H1 (cell line): ENCODE results near the gene ZNF18. TPM values are rescaled to one million over a fixed set of nuclear protein-coding genes. Genes with fewer than 3 reads are reported as not detected.

Source experiments
- CTCF ChIA-PET: fragments of 300-600 bp; sonication (Branson Sonifier 250); formaldehyde crosslinking; loops from one replicate; lab custom pipeline; 2021; ENCODE audit not compliant: partially characterized antibody; lab: Charles Lee
- POLR2A ChIA-PET: fragments of 300-600 bp; sonication (Branson Sonifier 250); formaldehyde crosslinking; loops from one replicate; lab custom pipeline; 2021; ENCODE audit warnings: inconsistent platforms; ENCODE audit not compliant: partially characterized antibody; lab: Charles Lee
- DNase-seq, 2 experiments: peaks; one replicate each; pipeline versions ENCODE4 v3.0.0 to v3.0.0-alpha.2; 2010 to 2022; ENCODE audit warnings: low spot score in 2 of 2, low read depth in 1 of 2, mixed read lengths in 1 of 2
- FAIRE-seq: peaks from 2 replicates; lab custom pipeline; 2011; peaks lifted over from hg19 to GRCh38; lab: Jason Lieb, UNC
- H2AFZ ChIP-seq: 2 replicates; pipeline ENCODE4 v1.8.1; 2012; ENCODE audit warnings: low read length, inconsistent platforms
- H2AK5ac ChIP-seq: 2 replicates; pipeline ENCODE4 v1.6.1; 2013; ENCODE audit warnings: low read depth, low read length
- H2BK120ac ChIP-seq: replicated peaks from 2 replicates; pipeline ENCODE3; 2013; ENCODE audit warnings: low read depth, low read length, inconsistent platforms
- H2BK12ac ChIP-seq: 2 replicates; pipeline ENCODE4 v1.6.1; 2013; ENCODE audit warnings: low read depth, low read length
- H2BK15ac ChIP-seq: 2 replicates; pipeline ENCODE4 v1.6.1; 2013; ENCODE audit warnings: low read length
- H2BK20ac ChIP-seq: 2 replicates; pipeline ENCODE4 v1.6.1; 2013; ENCODE audit warnings: low read length
- H2BK5ac ChIP-seq: 2 replicates; pipeline ENCODE4 v1.6.1; 2013; ENCODE audit warnings: low read depth, low read length
- H3K14ac ChIP-seq: 2 replicates; pipeline ENCODE4 v1.6.1; 2013; ENCODE audit warnings: inconsistent platforms; ENCODE audit not compliant: insufficient read length
- H3K18ac ChIP-seq: 2 replicates; pipeline ENCODE4 v1.6.1; 2013; ENCODE audit warnings: low read length; ENCODE audit errors: extremely low read depth
- H3K23ac ChIP-seq: 2 replicates; pipeline ENCODE4 v1.6.1; 2013; ENCODE audit warnings: inconsistent platforms; ENCODE audit not compliant: insufficient read length
- H3K23me2 ChIP-seq: 2 replicates; pipeline ENCODE4 v1.6.1; 2013; ENCODE audit warnings: low read depth, low read length
- H3K27ac ChIP-seq: 2 replicates; pipeline ENCODE4 v1.6.1; 2011; ENCODE audit warnings: low read depth, low read length, inconsistent platforms
- H3K27me3 ChIP-seq, 4 experiments: replicated peaks in 1 of 4; 1 replicate in 1 of 4; 2 replicates in 3 of 4; pipeline versions ENCODE4 v1.6.1 to v1.8.1; 2011 to 2013; ENCODE audit warnings: low read length in 3 of 4, mild to moderate bottlenecking in 3 of 4, inconsistent platforms in 2 of 4, mixed read lengths in 2 of 4, moderate library complexity in 1 of 4; ENCODE audit not compliant: control insufficient read depth in 3 of 4, insufficient read depth in 3 of 4; ENCODE audit errors: extremely low read depth in 1 of 4
- H3K36me3 ChIP-seq, 4 experiments: 2 replicates each; pipeline versions ENCODE4 v1.6.1 to v1.8.1; 2011 to 2013; ENCODE audit warnings: mild to moderate bottlenecking in 4 of 4, low read length in 3 of 4, moderate library complexity in 2 of 4, control low read depth in 1 of 4, inconsistent platforms in 1 of 4; ENCODE audit not compliant: insufficient read depth in 4 of 4, control insufficient read depth in 2 of 4
- H3K4ac ChIP-seq: replicated peaks from 2 replicates; pipeline ENCODE3; 2013; ENCODE audit warnings: low read length, low read depth, mixed read lengths, inconsistent platforms; ENCODE audit not compliant: insufficient read length
- H3K4me1 ChIP-seq, 4 experiments: replicated peaks in 1 of 4; 1 replicate in 1 of 4; 2 replicates in 3 of 4; pipeline versions ENCODE4 v1.6.1 to v1.8.1; 2011 to 2013; ENCODE audit warnings: low read length in 3 of 4, inconsistent platforms in 2 of 4, mixed read lengths in 1 of 4; ENCODE audit not compliant: insufficient read depth in 4 of 4, control insufficient read depth in 3 of 4
- H3K4me2 ChIP-seq, 2 experiments: 2 replicates each; pipeline versions ENCODE4 v1.6.1 to v1.8.1; 2011 to 2013; ENCODE audit warnings: low read depth in 2 of 2, low read length in 2 of 2, control low read depth in 1 of 2, inconsistent platforms in 1 of 2, mild to moderate bottlenecking in 1 of 2; ENCODE audit not compliant: insufficient read depth in 1 of 2
- H3K4me3 ChIP-seq, 4 experiments: fragments of 200-600, 300-600 bp in 1 of 4; sonication (generic), shearing (Covaris generic), sonication (Bioruptor Twin) in 1 of 4; 2 replicates each; pipeline versions ENCODE4 v1.5.1 to v1.8.1; 2011 to 2016; ENCODE audit warnings: low read length in 4 of 4, low read depth in 3 of 4, control low read depth in 2 of 4, inconsistent platforms in 2 of 4, mild to moderate bottlenecking in 2 of 4, mixed read lengths in 1 of 4, moderate library complexity in 1 of 4; ENCODE audit not compliant: insufficient read depth in 2 of 4; ENCODE audit errors: extremely low read depth in 1 of 4
- H3K56ac ChIP-seq: replicated peaks from 2 replicates; pipeline ENCODE3; 2013; ENCODE audit warnings: low read depth, mild to moderate bottlenecking, mixed read lengths, low read length, inconsistent platforms; ENCODE audit not compliant: insufficient read length
- H3K79me1 ChIP-seq: 2 replicates; pipeline ENCODE4 v1.6.1; 2013; ENCODE audit warnings: low read depth, low read length, control low read depth
- H3K79me2 ChIP-seq, 2 experiments: 2 replicates each; pipeline versions ENCODE4 v1.6.1 to v1.8.1; 2012 to 2013; ENCODE audit warnings: low read length in 2 of 2, mild to moderate bottlenecking in 2 of 2, inconsistent platforms in 1 of 2; ENCODE audit not compliant: insufficient read depth in 2 of 2, control insufficient read depth in 1 of 2
- H3K9ac ChIP-seq, 4 experiments: replicated peaks in 1 of 4; 1 replicate in 1 of 4; 2 replicates in 3 of 4; pipeline versions ENCODE4 v1.6.1 to v1.8.1; 2011 to 2013; ENCODE audit warnings: low read depth in 3 of 4, low read length in 3 of 4, control low read depth in 2 of 4, mild to moderate bottlenecking in 2 of 4, moderate library complexity in 2 of 4, inconsistent platforms in 1 of 4; ENCODE audit errors: extremely low read depth in 1 of 4
- H3K9me3 ChIP-seq, 2 experiments: 2 replicates each; pipeline versions ENCODE4 v1.6.1 to v1.8.1; 2012 to 2013; ENCODE audit warnings: mild to moderate bottlenecking in 2 of 2, moderate library complexity in 2 of 2, control low read depth in 1 of 2, inconsistent platforms in 1 of 2, low read depth in 1 of 2, low read length in 1 of 2, mixed read lengths in 1 of 2; ENCODE audit not compliant: insufficient read depth in 2 of 2
- H4K20me1 ChIP-seq, 2 experiments: replicated peaks in 1 of 2; 2 replicates each; pipeline versions ENCODE3 to v1.8.1; 2011 to 2013; ENCODE audit warnings: inconsistent platforms in 2 of 2, low read length in 2 of 2, mild to moderate bottlenecking in 1 of 2; ENCODE audit not compliant: insufficient read depth in 2 of 2, control insufficient read depth in 1 of 2
- H4K5ac ChIP-seq: 2 replicates; pipeline ENCODE4 v1.6.1; 2013; ENCODE audit warnings: low read length, low read depth, mixed read lengths, inconsistent platforms; ENCODE audit not compliant: insufficient read length
- H4K8ac ChIP-seq: 2 replicates; pipeline ENCODE4 v1.8.0; 2013; ENCODE audit warnings: mild to moderate bottlenecking, moderate library complexity, low read length, inconsistent platforms; ENCODE audit not compliant: insufficient read depth; ENCODE audit errors: extremely low read depth
- H4K91ac ChIP-seq: replicated peaks from 2 replicates; pipeline ENCODE3; 2013; ENCODE audit warnings: low read length, mixed read lengths, inconsistent platforms; ENCODE audit not compliant: insufficient read length
- BCL11A ChIP-seq, 2 experiments: IDR thresholded peaks; one replicate each; pipeline ENCODE4 v1.6.1; 2011; ENCODE audit warnings: low read depth in 2 of 2, low read length in 2 of 2, mild to moderate bottlenecking in 2 of 2
- CBX8 ChIP-seq: fragments of 300-800, 300-1000 bp; sonication (generic); IDR thresholded peaks from 2 replicates; pipeline ENCODE4 v1.7.1; 2016; ENCODE audit warnings: low read depth, low read length, borderline replicate concordance
- CEBPB ChIP-seq: IDR thresholded peaks from 2 replicates; pipeline ENCODE4 v1.6.1; 2012; ENCODE audit warnings: low read depth, low read length
- HDAC6 ChIP-seq: IDR thresholded peaks from one replicate; pipeline ENCODE4 v1.7.1; 2012; ENCODE audit warnings: low read depth, mild to moderate bottlenecking, inconsistent platforms, low read length, moderate library complexity
- JUN ChIP-seq: IDR thresholded peaks from 2 replicates; pipeline ENCODE4 v1.6.1; 2011; ENCODE audit warnings: low read depth, mild to moderate bottlenecking, improper control_type of control experiment, low read length
- KDM1A ChIP-seq: fragments of 200-600, 300-600 bp; sonication (generic); IDR thresholded peaks from 2 replicates; pipeline ENCODE4 v1.7.1; 2016; ENCODE audit warnings: mild to moderate bottlenecking, low read length, borderline replicate concordance
- KDM5A ChIP-seq: fragments of 200-600 bp; IDR thresholded peaks from 2 replicates; pipeline ENCODE4 v1.7.1; 2012; ENCODE audit warnings: mild to moderate bottlenecking, low read length, inconsistent platforms, mixed read lengths
- POLR2A ChIP-seq, 2 experiments: IDR thresholded peaks; 1 replicate in 1 of 2; 2 replicates in 1 of 2; pipeline ENCODE4 v1.6.1; 2011; ENCODE audit warnings: low read depth in 2 of 2, low read length in 2 of 2, mild to moderate bottlenecking in 2 of 2; ENCODE audit errors: control extremely low read depth in 1 of 2
- POU5F1 ChIP-seq: IDR thresholded peaks from 2 replicates; pipeline ENCODE4 v1.6.1; 2011; ENCODE audit warnings: low read depth, mild to moderate bottlenecking, low read length, moderate library complexity
- SIRT6 ChIP-seq: IDR thresholded peaks from one replicate; pipeline ENCODE4 v1.7.1; 2012; ENCODE audit warnings: low read length, inconsistent platforms
- TAF1 ChIP-seq: IDR thresholded peaks from 2 replicates; pipeline ENCODE4 v1.6.1; 2011; ENCODE audit warnings: mild to moderate bottlenecking, low read depth, low read length
- YY1 ChIP-seq: IDR thresholded peaks from 2 replicates; pipeline ENCODE4 v1.6.1; 2011; ENCODE audit warnings: low read depth, mild to moderate bottlenecking, low read length
- WGBS, 2 experiments: shearing (Covaris generic) in 1 of 2; methylation state at CpG; one replicate each; pipeline versions ENCODE4 v1.1.6 to v1.1.7; 2013 to 2015; ENCODE audit warnings: low lambda C conversion rate in 2 of 2, mixed read lengths in 2 of 2, inconsistent platforms in 1 of 2, low coverage in 1 of 2, missing lambda C conversion rate in 1 of 2; ENCODE audit not compliant: insufficient replicate concordance in 2 of 2, insufficient coverage in 1 of 2, insufficient read length in 1 of 2; ENCODE audit errors: extremely low coverage in 1 of 2, missing lambda C conversion rate in 1 of 2; 5-methylcytosine and 5-hydroxymethylcytosine counted together
- polyA plus RNA-seq, 7 experiments: library from polyadenylated mRNA; depleted of rRNA in 3 of 7; stranded (reverse) in 5 of 7; unstranded in 2 of 7; fragments of >200 nt in 5 of 7; fragments of 200-250 nt in 2 of 7; gene quantifications; 1 replicate in 5 of 7; 2 replicates in 1 of 7; 4 replicates in 1 of 7; pipeline versions ENCODE4 v1.2.1 to v1.2.3, GENCODE V29; 2011 to 2013; ENCODE audit warnings: missing spikeins in 2 of 7, mixed read lengths in 2 of 7
- total RNA-seq: library from RNA; stranded (reverse); fragmentation: NEBNext Ultra II Directional; extraction: Animal tissue kit (Norgen Biotek cat#: 25700); gene quantifications from 2 replicates; pipeline ENCODE4 v1.2.1, GENCODE V29; 2021
- TF ChIP-seq, protein P1 (sequence below), 3 experiments: IDR thresholded peaks; 1 replicate in 2 of 3; 2 replicates in 1 of 3; pipeline versions ENCODE4 v1.5.1 to v1.6.1; 2011; ENCODE audit warnings: low read length in 3 of 3, mild to moderate bottlenecking in 3 of 3, inconsistent platforms in 2 of 3, low read depth in 1 of 3, moderate library complexity in 1 of 3; ENCODE audit not compliant: insufficient read depth in 1 of 3; ENCODE audit errors: control extremely low read depth in 1 of 3

Gene ZNF18
- total and polyA plus RNA-seq, 2 of the 8 experiments (the other 6 are each of a cell fraction or from before 2014, with no cell fraction given) = 3.0 to 9.9 TPM

DNA sequence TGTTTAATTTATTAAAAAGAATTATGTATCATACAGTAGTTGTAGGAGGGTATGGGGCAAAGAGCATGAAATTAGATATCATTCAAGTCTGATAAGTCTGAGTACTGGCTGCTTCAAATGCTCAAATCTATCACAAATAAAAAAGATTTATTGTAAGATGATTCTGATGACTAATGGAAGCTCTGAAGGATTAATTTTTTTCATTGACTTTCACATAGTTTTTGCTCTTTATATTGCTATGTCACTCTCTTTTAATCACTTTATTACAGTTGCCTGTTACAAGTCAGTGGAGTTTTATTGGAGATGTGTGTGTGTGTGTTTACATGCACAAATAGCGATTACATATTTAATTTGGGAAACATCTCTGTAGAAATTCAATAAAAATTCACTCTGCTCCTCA lies 38.4 kb upstream of the ZNF18 start:
- Histone ChIP-seq H3K4me3 (no peak overlapping the region), H2AK5ac (no peak overlapping the region), H3K79me2 (peaks cover 0 to 94% of the 10 kb centered on the region in 2 experiments; a peak in 3 of 4 replicates), H3K18ac (no peak overlapping the region), H3K27me3 (no peaks in the 10 kb centered on the region), H2BK120ac (no peak overlapping the region), H3K4me2 (no peak overlapping the region), H4K20me1 (no peaks in the 10 kb centered on the region), H3K79me1 (peaks cover 13% of the 10 kb centered on the region), H3K14ac (no peak overlapping the region), H4K8ac (no peak overlapping the region), H3K4ac (no peak overlapping the region), H3K23me2 (no peaks in the 10 kb centered on the region), H2BK15ac (no peak overlapping the region), H3K36me3 (no peaks in the 10 kb centered on the region), H3K56ac (no peak overlapping the region), H4K91ac (no peak overlapping the region), H3K4me1 (no peaks in the 10 kb centered on the region), H4K5ac (no peak overlapping the region), H3K23ac (no peak overlapping the region), H2BK5ac (no peak overlapping the region), H3K9ac (no peak overlapping the region), H3K9me3 (no peaks in the 10 kb centered on the region), H2BK20ac (no peak overlapping the region), H2AFZ (no peak overlapping the region), H2BK12ac (no peak overlapping the region), H3K27ac (no peak overlapping the region)
- WGBS, 2 experiments = 90% methylated on average over 1 of the region's 1 CpG; no CpG with 5 or more reads in 1 of the 2 experiments
- ChIA-PET POLR2A (interaction anchor here (1.9 kb wide), 1 partner anchor 15 kb away, joined by 6 read pairs; the partner anchor contains the start of gene MAP2K4), CTCF (interaction anchor here (1.4 kb wide), 1 partner anchor 10 kb away, joined by 4 read pairs; no protein-coding TSS in a partner anchor)
- DNase-seq = no peak
- FAIRE-seq = no peak
- no peak for TF ChIP-seq KDM1A
- TF ChIP-seq CEBPB = no peak
- TF ChIP-seq HDAC6 = no peak
- no peak for TF ChIP-seq POLR2A (IDR thresholded peaks at IDR 0.05; ENCODE audit: control extremely low read depth in 1 of 2, low read depth in 2 of 2, low read length in 2 of 2)
- no peak for TF ChIP-seq TAF1
- TF ChIP-seq YY1 = no peak
- TF ChIP-seq, protein P1, sequence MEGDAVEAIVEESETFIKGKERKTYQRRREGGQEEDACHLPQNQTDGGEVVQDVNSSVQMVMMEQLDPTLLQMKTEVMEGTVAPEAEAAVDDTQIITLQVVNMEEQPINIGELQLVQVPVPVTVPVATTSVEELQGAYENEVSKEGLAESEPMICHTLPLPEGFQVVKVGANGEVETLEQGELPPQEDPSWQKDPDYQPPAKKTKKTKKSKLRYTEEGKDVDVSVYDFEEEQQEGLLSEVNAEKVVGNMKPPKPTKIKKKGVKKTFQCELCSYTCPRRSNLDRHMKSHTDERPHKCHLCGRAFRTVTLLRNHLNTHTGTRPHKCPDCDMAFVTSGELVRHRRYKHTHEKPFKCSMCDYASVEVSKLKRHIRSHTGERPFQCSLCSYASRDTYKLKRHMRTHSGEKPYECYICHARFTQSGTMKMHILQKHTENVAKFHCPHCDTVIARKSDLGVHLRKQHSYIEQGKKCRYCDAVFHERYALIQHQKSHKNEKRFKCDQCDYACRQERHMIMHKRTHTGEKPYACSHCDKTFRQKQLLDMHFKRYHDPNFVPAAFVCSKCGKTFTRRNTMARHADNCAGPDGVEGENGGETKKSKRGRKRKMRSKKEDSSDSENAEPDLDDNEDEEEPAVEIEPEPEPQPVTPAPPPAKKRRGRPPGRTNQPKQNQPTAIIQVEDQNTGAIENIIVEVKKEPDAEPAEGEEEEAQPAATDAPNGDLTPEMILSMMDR (IDR thresholded peaks at IDR 0.05; ENCODE audit: control extremely low read depth in 1 of 3, insufficient read depth in 1 of 3, low read depth in 1 of 3, low read length in 3 of 3) = no peak
- no peak for TF ChIP-seq CBX8
- no peak for TF ChIP-seq SIRT6
- TF ChIP-seq BCL11A (IDR thresholded peaks at IDR 0.05; ENCODE audit: low read depth in 2 of 2, low read length in 2 of 2) = no peak
- TF ChIP-seq POU5F1 = no peak
- TF ChIP-seq JUN = no peak
- no peak for TF ChIP-seq KDM5A
